Liver (tissue), 9 donors: Measurements from ENCODE around the gene PBLD. TPM values are rescaled to one million over a fixed set of nuclear protein-coding genes. Genes with fewer than 3 reads are reported as not detected.

Experiments used
- DNase-seq: peaks from one replicate; pipeline ENCODE4 v3.0.0-alpha.2; 2017; ENCODE audit warnings: low spot score
- H3K27ac ChIP-seq, 2 donors: one replicate each; pipeline ENCODE4 v1.7.0; 2013; ENCODE audit warnings: inconsistent platforms in 2 of 2, low read length in 2 of 2, control low read depth in 1 of 2, low read depth in 1 of 2, mild to moderate bottlenecking in 1 of 2
- H3K27me3 ChIP-seq, 4 donors: one replicate each; pipeline versions ENCODE4 v1.6.1 to v1.7.0; 2013; ENCODE audit warnings: low read length in 3 of 4, inconsistent platforms in 1 of 4, mild to moderate bottlenecking in 1 of 4, moderate library complexity in 1 of 4; ENCODE audit not compliant: control insufficient read depth in 4 of 4, insufficient read depth in 4 of 4
- H3K36me3 ChIP-seq, 4 donors: one replicate each; pipeline versions ENCODE4 v1.6.1 to v1.7.0; 2013; ENCODE audit warnings: low read length in 3 of 4, mild to moderate bottlenecking in 3 of 4, low read depth in 1 of 4, moderate library complexity in 1 of 4; ENCODE audit not compliant: control insufficient read depth in 4 of 4, insufficient read depth in 3 of 4
- H3K4me1 ChIP-seq, 4 donors: one replicate each; pipeline versions ENCODE4 v1.6.1 to v1.7.0; 2013; ENCODE audit warnings: low read length in 3 of 4, mild to moderate bottlenecking in 3 of 4, moderate library complexity in 1 of 4; ENCODE audit not compliant: control insufficient read depth in 4 of 4, insufficient read depth in 4 of 4
- H3K4me3 ChIP-seq, 3 donors: one replicate each; pipeline versions ENCODE4 v1.6.1 to v1.7.0; 2013; ENCODE audit warnings: low read length in 3 of 3, control low read depth in 1 of 3, low read depth in 1 of 3, mild to moderate bottlenecking in 1 of 3
- H3K9ac ChIP-seq, 2 donors: one replicate each; pipeline ENCODE4 v1.7.0; 2013; ENCODE audit warnings: low read length in 2 of 2, mild to moderate bottlenecking in 2 of 2, moderate library complexity in 2 of 2, control low read depth in 1 of 2, low read depth in 1 of 2
- H3K9me3 ChIP-seq, 4 donors: one replicate each; pipeline versions ENCODE4 v1.6.1 to v1.7.0; 2013; ENCODE audit warnings: low read length in 3 of 4; ENCODE audit not compliant: control insufficient read depth in 4 of 4
- EGR1 ChIP-seq, 2 donors: IDR thresholded peaks; 2 replicates each; pipeline ENCODE4 v1.6.1; 2016 to 2018; ENCODE audit warnings: antibody characterized with exemption in 2 of 2, low read depth in 2 of 2
- FOXA1 ChIP-seq: IDR thresholded peaks from 2 replicates; pipeline ENCODE4 v1.6.1; 2016; ENCODE audit warnings: antibody characterized with exemption
- FOXA2 ChIP-seq: IDR thresholded peaks from 2 replicates; pipeline ENCODE4 v1.6.1; 2016; ENCODE audit warnings: antibody characterized with exemption
- GABPA ChIP-seq, 2 donors: IDR thresholded peaks in 1 of 2; conservative IDR thresholded peaks in 1 of 2; 2 replicates each; pipeline ENCODE4 v1.6.1; 2016; ENCODE audit warnings: antibody characterized with exemption in 2 of 2, mild to moderate bottlenecking in 1 of 2, moderate library complexity in 1 of 2
- HNF4A ChIP-seq, 2 donors: conservative IDR thresholded peaks; 2 replicates each; pipeline ENCODE4 v1.6.1; 2016; ENCODE audit warnings: antibody characterized with exemption in 2 of 2, mild to moderate bottlenecking in 2 of 2
- HNF4G ChIP-seq: IDR thresholded peaks from 2 replicates; pipeline ENCODE4 v1.6.1; 2016; ENCODE audit warnings: antibody characterized with exemption
- JUND ChIP-seq, 2 donors: IDR thresholded peaks; 2 replicates each; pipeline ENCODE4 v1.6.1; 2016; ENCODE audit warnings: antibody characterized with exemption in 2 of 2
- NR2F2 ChIP-seq: IDR thresholded peaks from 2 replicates; pipeline ENCODE4 v1.6.1; 2016; ENCODE audit warnings: antibody characterized with exemption
- RAD21 ChIP-seq, 2 donors: IDR thresholded peaks; 2 replicates each; pipeline ENCODE4 v1.6.1; 2016; ENCODE audit warnings: antibody characterized with exemption in 2 of 2, mild to moderate bottlenecking in 2 of 2
- RXRA ChIP-seq, 2 donors: IDR thresholded peaks; 2 replicates each; pipeline ENCODE4 v1.6.1; 2017 to 2018; ENCODE audit warnings: antibody characterized with exemption in 2 of 2, mild to moderate bottlenecking in 1 of 2
- SP1 ChIP-seq: IDR thresholded peaks from 2 replicates; pipeline ENCODE4 v1.6.1; 2018; ENCODE audit warnings: antibody characterized with exemption, mild to moderate bottlenecking
- TAF1 ChIP-seq: conservative IDR thresholded peaks from 2 replicates; pipeline ENCODE4 v1.6.1; 2016; ENCODE audit warnings: antibody characterized with exemption, mild to moderate bottlenecking
- YY1 ChIP-seq: IDR thresholded peaks from 2 replicates; pipeline ENCODE4 v1.6.1; 2016; ENCODE audit warnings: antibody characterized with exemption, mild to moderate bottlenecking
- WGBS: extraction: QIAGEN DNeasy Blood & Tissue Kit; methylation state at CpG from one replicate; pipeline ENCODE4 v1.1.7; 2013; 5-methylcytosine and 5-hydroxymethylcytosine counted together
- polyA plus RNA-seq, 2 donors: library from polyadenylated mRNA; stranded (reverse) in 1 of 2; unstranded in 1 of 2; fragments of 200-250 nt in 1 of 2; fragments of >200 nt in 1 of 2; fragmentation: Nextera tagmentation in 1 of 2; extraction: Ambion mirVana in 1 of 2; gene quantifications; one replicate each; pipeline versions ENCODE4 v1.2.1 to v1.2.3, GENCODE V29; 2013 to 2015
- total RNA-seq, 2 donors: library from RNA; depleted of rRNA; stranded (reverse); fragments of >200 nt; gene quantifications; one replicate each; pipeline ENCODE4 v1.2.3, GENCODE V29; 2014
- TF ChIP-seq, protein P1 (sequence below): IDR thresholded peaks from 2 replicates; pipeline ENCODE4 v1.6.1; 2016; ENCODE audit warnings: antibody characterized with exemption
- TF ChIP-seq, protein P2 (sequence below): IDR thresholded peaks from 2 replicates; pipeline ENCODE4 v1.6.1; 2016; ENCODE audit warnings: antibody characterized with exemption
- TF ChIP-seq, protein P3 (sequence below): fragments of 150-350 bp; IDR thresholded peaks from 2 replicates; pipeline ENCODE4 v1.5.1; 2017; ENCODE audit warnings: improper control_type of control experiment, low read depth, low read length; ENCODE audit not compliant: missing input control
- TF ChIP-seq, protein P4 (sequence below): IDR thresholded peaks from 2 replicates; pipeline ENCODE4 v1.6.1; 2016; ENCODE audit warnings: antibody characterized with exemption
- TF ChIP-seq, protein P5 (sequence below): IDR thresholded peaks from 2 replicates; pipeline ENCODE4 v1.6.1; 2016; ENCODE audit warnings: antibody characterized with exemption, mild to moderate bottlenecking
- donor health status: healthy.
- donor health status: healthy.
- donor health status: healthy.
- donor health status: healthy.
- donor health status: healthy.

PBLD gene
- total and polyA plus RNA-seq, 4 donors: 63.3 to 175 (median 103) TPM

DNA sequence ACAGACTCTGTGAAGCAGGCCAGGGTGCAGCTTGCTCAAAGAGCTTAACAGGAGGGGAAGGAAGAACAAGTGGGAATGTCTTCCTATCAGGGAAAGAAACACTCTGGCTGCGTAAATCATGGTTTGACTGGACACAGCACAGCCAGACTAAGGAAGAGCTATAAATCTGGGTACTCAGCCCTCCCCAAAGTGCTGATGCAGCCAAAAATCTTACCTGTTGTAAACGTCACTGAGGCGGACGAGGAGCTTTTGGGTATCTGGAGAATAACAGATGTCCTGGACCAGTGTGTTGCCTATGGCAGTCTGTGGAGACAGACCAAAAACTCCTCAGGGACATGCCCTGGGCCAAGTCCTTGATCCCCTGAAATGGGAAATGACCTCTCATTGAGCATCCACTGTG, 44.0 kb downstream of the PBLD start:
- TF ChIP-seq HNF4A (conservative IDR thresholded peaks at IDR 0.05): no peak
- no peak for TF ChIP-seq HNF4G
- TF ChIP-seq TAF1: no peak
- no peak for TF ChIP-seq YY1
- TF ChIP-seq FOXA2: no peak
- TF ChIP-seq GABPA (IDR thresholded peaks at IDR 0.05 in 1 of 2, conservative IDR thresholded peaks at IDR 0.05 in 1 of 2): no peak
- TF ChIP-seq NR2F2: no peak
- TF ChIP-seq JUND (IDR thresholded peaks at IDR 0.05): no peak
- no peak for TF ChIP-seq SP1
- TF ChIP-seq, protein P1, sequence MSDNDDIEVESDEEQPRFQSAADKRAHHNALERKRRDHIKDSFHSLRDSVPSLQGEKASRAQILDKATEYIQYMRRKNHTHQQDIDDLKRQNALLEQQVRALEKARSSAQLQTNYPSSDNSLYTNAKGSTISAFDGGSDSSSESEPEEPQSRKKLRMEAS: no peak
- TF ChIP-seq RAD21 (IDR thresholded peaks at IDR 0.05): no peak
- TF ChIP-seq, protein P2, sequence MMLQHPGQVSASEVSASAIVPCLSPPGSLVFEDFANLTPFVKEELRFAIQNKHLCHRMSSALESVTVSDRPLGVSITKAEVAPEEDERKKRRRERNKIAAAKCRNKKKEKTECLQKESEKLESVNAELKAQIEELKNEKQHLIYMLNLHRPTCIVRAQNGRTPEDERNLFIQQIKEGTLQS: no peak
- TF ChIP-seq RXRA (IDR thresholded peaks at IDR 0.05): no peak
- no peaks in the 10 kb centered on the region for H3K4me1 ChIP-seq
- no peak overlapping the region for H3K4me3 ChIP-seq
- WGBS: 92% methylated on average over 4 of the region's 4 CpGs
- no peaks in the 10 kb centered on the region for H3K27me3 ChIP-seq
- peaks cover 4 to 69% (median 63%) of the 10 kb centered on the region in 4 donors for H3K36me3 ChIP-seq
- H3K27ac ChIP-seq: no peak overlapping the region
- no peak for DNase-seq
- no peak overlapping the region for H3K9ac ChIP-seq
- no peaks in the 10 kb centered on the region for H3K9me3 ChIP-seq

DNA sequence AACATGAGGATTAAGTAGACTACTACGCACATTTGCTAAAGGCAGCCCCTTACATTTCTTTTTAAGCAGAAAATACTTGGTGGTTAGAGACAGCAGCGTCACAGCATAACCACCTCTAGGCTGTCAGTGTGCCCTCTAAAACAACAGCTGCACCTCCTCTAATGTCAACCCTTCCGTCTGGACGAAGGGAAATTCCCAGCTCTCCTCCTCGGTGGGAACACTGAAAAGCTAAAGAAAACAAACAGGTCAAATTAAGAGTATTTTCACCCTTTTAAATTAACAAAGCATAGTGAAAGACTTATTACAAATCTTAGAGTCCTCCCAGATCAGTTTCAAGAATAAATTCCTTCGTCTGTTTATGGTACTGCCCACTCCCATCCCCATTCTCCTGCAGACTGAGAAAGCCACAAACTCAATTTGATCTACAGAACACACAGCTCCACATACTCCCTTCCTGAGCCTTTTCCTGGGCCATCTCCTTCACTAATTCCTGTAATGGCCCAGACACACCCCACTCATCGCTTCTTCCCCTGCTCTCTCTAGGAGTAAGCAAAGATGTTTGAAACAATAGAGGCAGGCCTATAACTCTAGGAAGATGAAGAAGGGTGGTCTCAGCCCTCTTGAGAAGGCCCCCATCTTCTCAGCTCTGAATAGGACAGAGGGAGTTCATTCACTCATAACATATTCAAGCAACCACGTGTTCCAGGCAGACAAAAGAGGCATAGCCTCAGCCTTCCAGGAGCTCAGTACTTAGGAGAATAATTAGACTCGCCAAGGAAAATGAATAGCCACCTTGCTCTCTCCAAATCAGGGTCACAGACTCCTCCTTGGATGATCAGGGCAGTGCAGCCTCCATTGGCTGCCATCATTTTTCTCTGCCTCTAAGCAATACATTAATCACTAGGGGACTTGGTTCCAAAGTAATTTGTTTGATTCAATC, 48.4 kb downstream of the PBLD start:
- no peak for DNase-seq
- Histone ChIP-seq H3K27ac (no peak overlapping the region), H3K4me3 (no peak overlapping the region), H3K9ac (no peak overlapping the region), H3K9me3 (no peaks in the 10 kb centered on the region), H3K36me3 (peaks cover 5 to 54% (median 46%) of the 10 kb centered on the region in 4 donors), H3K27me3 (no peaks in the 10 kb centered on the region), H3K4me1 (no peaks in the 10 kb centered on the region)
- TF ChIP-seq YY1 (no peak), HNF4A (conservative IDR thresholded peaks at IDR 0.05) (no peak), RXRA (IDR thresholded peaks at IDR 0.05) (no peak), TAF1 (no peak), JUND (IDR thresholded peaks at IDR 0.05) (no peak), FOXA1 (no peak), RAD21 (IDR thresholded peaks at IDR 0.05) (no peak), GABPA (IDR thresholded peaks at IDR 0.05 in 1 of 2, conservative IDR thresholded peaks at IDR 0.05 in 1 of 2) (no peak), FOXA2 (no peak), HNF4G (no peak), EGR1 (IDR thresholded peaks at IDR 0.05; ENCODE audit: low read depth in 2 of 2) (no peak), NR2F2 (no peak), SP1 (no peak)
- TF ChIP-seq, protein P3, sequence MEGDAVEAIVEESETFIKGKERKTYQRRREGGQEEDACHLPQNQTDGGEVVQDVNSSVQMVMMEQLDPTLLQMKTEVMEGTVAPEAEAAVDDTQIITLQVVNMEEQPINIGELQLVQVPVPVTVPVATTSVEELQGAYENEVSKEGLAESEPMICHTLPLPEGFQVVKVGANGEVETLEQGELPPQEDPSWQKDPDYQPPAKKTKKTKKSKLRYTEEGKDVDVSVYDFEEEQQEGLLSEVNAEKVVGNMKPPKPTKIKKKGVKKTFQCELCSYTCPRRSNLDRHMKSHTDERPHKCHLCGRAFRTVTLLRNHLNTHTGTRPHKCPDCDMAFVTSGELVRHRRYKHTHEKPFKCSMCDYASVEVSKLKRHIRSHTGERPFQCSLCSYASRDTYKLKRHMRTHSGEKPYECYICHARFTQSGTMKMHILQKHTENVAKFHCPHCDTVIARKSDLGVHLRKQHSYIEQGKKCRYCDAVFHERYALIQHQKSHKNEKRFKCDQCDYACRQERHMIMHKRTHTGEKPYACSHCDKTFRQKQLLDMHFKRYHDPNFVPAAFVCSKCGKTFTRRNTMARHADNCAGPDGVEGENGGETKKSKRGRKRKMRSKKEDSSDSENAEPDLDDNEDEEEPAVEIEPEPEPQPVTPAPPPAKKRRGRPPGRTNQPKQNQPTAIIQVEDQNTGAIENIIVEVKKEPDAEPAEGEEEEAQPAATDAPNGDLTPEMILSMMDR: no peak
- TF ChIP-seq, protein P1: no peak
- TF ChIP-seq, protein P4, sequence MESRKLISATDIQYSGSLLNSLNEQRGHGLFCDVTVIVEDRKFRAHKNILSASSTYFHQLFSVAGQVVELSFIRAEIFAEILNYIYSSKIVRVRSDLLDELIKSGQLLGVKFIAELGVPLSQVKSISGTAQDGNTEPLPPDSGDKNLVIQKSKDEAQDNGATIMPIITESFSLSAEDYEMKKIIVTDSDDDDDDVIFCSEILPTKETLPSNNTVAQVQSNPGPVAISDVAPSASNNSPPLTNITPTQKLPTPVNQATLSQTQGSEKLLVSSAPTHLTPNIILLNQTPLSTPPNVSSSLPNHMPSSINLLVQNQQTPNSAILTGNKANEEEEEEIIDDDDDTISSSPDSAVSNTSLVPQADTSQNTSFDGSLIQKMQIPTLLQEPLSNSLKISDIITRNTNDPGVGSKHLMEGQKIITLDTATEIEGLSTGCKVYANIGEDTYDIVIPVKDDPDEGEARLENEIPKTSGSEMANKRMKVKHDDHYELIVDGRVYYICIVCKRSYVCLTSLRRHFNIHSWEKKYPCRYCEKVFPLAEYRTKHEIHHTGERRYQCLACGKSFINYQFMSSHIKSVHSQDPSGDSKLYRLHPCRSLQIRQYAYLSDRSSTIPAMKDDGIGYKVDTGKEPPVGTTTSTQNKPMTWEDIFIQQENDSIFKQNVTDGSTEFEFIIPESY: no peak
- TF ChIP-seq, protein P5, sequence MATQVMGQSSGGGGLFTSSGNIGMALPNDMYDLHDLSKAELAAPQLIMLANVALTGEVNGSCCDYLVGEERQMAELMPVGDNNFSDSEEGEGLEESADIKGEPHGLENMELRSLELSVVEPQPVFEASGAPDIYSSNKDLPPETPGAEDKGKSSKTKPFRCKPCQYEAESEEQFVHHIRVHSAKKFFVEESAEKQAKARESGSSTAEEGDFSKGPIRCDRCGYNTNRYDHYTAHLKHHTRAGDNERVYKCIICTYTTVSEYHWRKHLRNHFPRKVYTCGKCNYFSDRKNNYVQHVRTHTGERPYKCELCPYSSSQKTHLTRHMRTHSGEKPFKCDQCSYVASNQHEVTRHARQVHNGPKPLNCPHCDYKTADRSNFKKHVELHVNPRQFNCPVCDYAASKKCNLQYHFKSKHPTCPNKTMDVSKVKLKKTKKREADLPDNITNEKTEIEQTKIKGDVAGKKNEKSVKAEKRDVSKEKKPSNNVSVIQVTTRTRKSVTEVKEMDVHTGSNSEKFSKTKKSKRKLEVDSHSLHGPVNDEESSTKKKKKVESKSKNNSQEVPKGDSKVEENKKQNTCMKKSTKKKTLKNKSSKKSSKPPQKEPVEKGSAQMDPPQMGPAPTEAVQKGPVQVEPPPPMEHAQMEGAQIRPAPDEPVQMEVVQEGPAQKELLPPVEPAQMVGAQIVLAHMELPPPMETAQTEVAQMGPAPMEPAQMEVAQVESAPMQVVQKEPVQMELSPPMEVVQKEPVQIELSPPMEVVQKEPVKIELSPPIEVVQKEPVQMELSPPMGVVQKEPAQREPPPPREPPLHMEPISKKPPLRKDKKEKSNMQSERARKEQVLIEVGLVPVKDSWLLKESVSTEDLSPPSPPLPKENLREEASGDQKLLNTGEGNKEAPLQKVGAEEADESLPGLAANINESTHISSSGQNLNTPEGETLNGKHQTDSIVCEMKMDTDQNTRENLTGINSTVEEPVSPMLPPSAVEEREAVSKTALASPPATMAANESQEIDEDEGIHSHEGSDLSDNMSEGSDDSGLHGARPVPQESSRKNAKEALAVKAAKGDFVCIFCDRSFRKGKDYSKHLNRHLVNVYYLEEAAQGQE: no peak
- TF ChIP-seq, protein P2: no peak
- WGBS: 82% methylated on average over 9 of the region's 9 CpGs
